A673 (cell line): Measurements from ENCODE around the gene RAD23A.

Source experiments
- EZH2 ChIP-seq: fragments of 200-600 bp; sonication (generic); IDR thresholded peaks from 2 replicates; pipeline ENCODE4 v1.6.1; 2017; ENCODE audit warnings: borderline replicate concordance, low read depth, mild to moderate bottlenecking, mixed read lengths, antibody characterized with exemption, low read length; ENCODE audit not compliant: poor library complexity, severe bottlenecking
- TF ChIP-seq, protein P1 (sequence below): fragments of 300-800, 200-600 bp; sonication (generic); conservative IDR thresholded peaks from 2 replicates; pipeline ENCODE4 v1.5.1; 2017; ENCODE audit warnings: low read depth, mild to moderate bottlenecking, antibody characterized with exemption, low read length, moderate library complexity, mixed read lengths

- TF ChIP-seq, protein P1, sequence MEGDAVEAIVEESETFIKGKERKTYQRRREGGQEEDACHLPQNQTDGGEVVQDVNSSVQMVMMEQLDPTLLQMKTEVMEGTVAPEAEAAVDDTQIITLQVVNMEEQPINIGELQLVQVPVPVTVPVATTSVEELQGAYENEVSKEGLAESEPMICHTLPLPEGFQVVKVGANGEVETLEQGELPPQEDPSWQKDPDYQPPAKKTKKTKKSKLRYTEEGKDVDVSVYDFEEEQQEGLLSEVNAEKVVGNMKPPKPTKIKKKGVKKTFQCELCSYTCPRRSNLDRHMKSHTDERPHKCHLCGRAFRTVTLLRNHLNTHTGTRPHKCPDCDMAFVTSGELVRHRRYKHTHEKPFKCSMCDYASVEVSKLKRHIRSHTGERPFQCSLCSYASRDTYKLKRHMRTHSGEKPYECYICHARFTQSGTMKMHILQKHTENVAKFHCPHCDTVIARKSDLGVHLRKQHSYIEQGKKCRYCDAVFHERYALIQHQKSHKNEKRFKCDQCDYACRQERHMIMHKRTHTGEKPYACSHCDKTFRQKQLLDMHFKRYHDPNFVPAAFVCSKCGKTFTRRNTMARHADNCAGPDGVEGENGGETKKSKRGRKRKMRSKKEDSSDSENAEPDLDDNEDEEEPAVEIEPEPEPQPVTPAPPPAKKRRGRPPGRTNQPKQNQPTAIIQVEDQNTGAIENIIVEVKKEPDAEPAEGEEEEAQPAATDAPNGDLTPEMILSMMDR: no peak
- TF ChIP-seq EZH2: no peak
Measured at GRCh38 chr19:12912571-12912970, 33.1 kb upstream of the RAD23A start.
